HepG2 (cell line): ENCODE measurements around the gene NGEF. TPM values are rescaled to one million over a fixed set of nuclear protein-coding genes. Genes with fewer than 3 reads are reported as not detected.

Experiments
- ATAC-seq: fragments of 200-7000 bp; cut with Tn5 transposase; 3 replicates; pipeline ENCODE4 v1.9.1; 2020; ENCODE audit warnings: mild to moderate bottlenecking, moderate library complexity
- BruUV-seq: library from RNA; stranded (reverse); fragments of 400-500 nt; replicated peaks from 2 replicates; lab custom pipeline; 2021; lab: Mats Ljungman, UMichigan
- CTCF ChIA-PET: fragments of 300-600 bp; formaldehyde crosslinking; extraction: SDS; loops from one replicate; lab custom pipeline; 2021; ENCODE audit warnings: low total read pairs, inconsistent platforms, low intra/inter-chr PET ratio; lab: Yijun Ruan, JAX
- POLR2A ChIA-PET: fragments of 350-600 bp; sonication (Branson Sonifier 250); formaldehyde crosslinking; loops from one replicate; lab custom pipeline; 2020; ENCODE audit warnings: antibody characterized with exemption, inconsistent platforms; lab: Yijun Ruan, JAX
- DNase-seq: peaks from one replicate; pipeline ENCODE4 v3.0.0-alpha.2; 2015; ENCODE audit warnings: low spot score
- FAIRE-seq: peaks from 3 replicates; lab custom pipeline; 2011; peaks lifted over from hg19 to GRCh38; lab: Jason Lieb, UNC
- H2AFZ ChIP-seq: one replicate; pipeline ENCODE4 v1.6.1; 2011; ENCODE audit warnings: low read length, inconsistent platforms
- H3K27ac ChIP-seq: fragments of 300-600 bp; 3 replicates; pipeline ENCODE4 v1.8.0; 2011; ENCODE audit warnings: mixed run types, mild to moderate bottlenecking, mixed read lengths, low read length, inconsistent platforms; ENCODE audit not compliant: insufficient read depth; ENCODE audit errors: extremely low read length
- H3K27me3 ChIP-seq, 2 experiments: fragments of 200-600 bp in 1 of 2; 2 replicates in 1 of 2; 3 replicates in 1 of 2; pipeline versions ENCODE4 v1.6.0 to v1.8.0; 2011; ENCODE audit warnings: low read length in 2 of 2, mild to moderate bottlenecking in 2 of 2, moderate library complexity in 2 of 2, inconsistent platforms in 1 of 2; ENCODE audit not compliant: insufficient read depth in 2 of 2, control insufficient read depth in 1 of 2
- H3K36me3 ChIP-seq, 2 experiments: fragments of 200-600 bp in 1 of 2; replicated peaks in 1 of 2; 2 replicates in 1 of 2; 3 replicates in 1 of 2; pipeline versions ENCODE4 v1.5.1 to v1.8.0; 2011; ENCODE audit warnings: low read length in 2 of 2, inconsistent platforms in 1 of 2; ENCODE audit not compliant: insufficient read depth in 2 of 2, control insufficient read depth in 1 of 2
- H3K4me1 ChIP-seq: 2 replicates; pipeline ENCODE4 v1.5.1; 2012; ENCODE audit warnings: low read length, inconsistent platforms; ENCODE audit not compliant: insufficient read depth
- H3K4me2 ChIP-seq: 2 replicates; pipeline ENCODE4 v1.6.0; 2011; ENCODE audit warnings: low read depth, low read length, inconsistent platforms
- H3K4me3 ChIP-seq, 3 experiments: fragments of 200-600 bp in 1 of 3; sonication (generic), shearing (Covaris generic) in 1 of 3; replicated peaks in 1 of 3; 2 replicates each; pipeline ENCODE4 v1.5.1; 2011 to 2016; ENCODE audit warnings: low read length in 3 of 3, inconsistent platforms in 2 of 3, low read depth in 2 of 3, mild to moderate bottlenecking in 2 of 3, control low read depth in 1 of 3, mixed read lengths in 1 of 3; ENCODE audit not compliant: insufficient read depth in 1 of 3
- H3K79me2 ChIP-seq: one replicate; pipeline ENCODE4 v1.6.1; 2011; ENCODE audit warnings: low read length, inconsistent platforms; ENCODE audit not compliant: insufficient read depth
- H3K9ac ChIP-seq: 2 replicates; pipeline ENCODE4 v1.6.0; 2011; ENCODE audit warnings: mild to moderate bottlenecking, low read depth, low read length, inconsistent platforms; ENCODE audit not compliant: insufficient read depth
- H3K9me3 ChIP-seq: 2 replicates; pipeline ENCODE4 v1.5.1; 2012; ENCODE audit warnings: mild to moderate bottlenecking, low read length
- H4K20me1 ChIP-seq: 2 replicates; pipeline ENCODE4 v1.6.0; 2011; ENCODE audit warnings: inconsistent platforms, mild to moderate bottlenecking, low read length, moderate library complexity; ENCODE audit not compliant: insufficient read depth
- ADNP ChIP-seq: sonication (generic); formaldehyde crosslinking; IDR thresholded peaks from 2 replicates; pipeline ENCODE4 v1.4.0; 2020; ENCODE audit warnings: missing genetic modification reagents
- CBFB ChIP-seq: sonication (generic); formaldehyde crosslinking; IDR thresholded peaks from 2 replicates; pipeline ENCODE4 v1.4.0; 2020; ENCODE audit warnings: missing genetic modification reagents
- CEBPB ChIP-seq: IDR thresholded peaks from 2 replicates; pipeline ENCODE4 v1.6.1; 2011; ENCODE audit warnings: low read depth, low read length, improper control_type of control experiment, borderline replicate concordance
- ETV5 ChIP-seq: IDR thresholded peaks from 2 replicates; pipeline ENCODE4 v1.6.1; 2018; ENCODE audit warnings: missing biosample characterization, missing genetic modification reagents, inconsistent platforms, borderline replicate concordance
- FOSL2 ChIP-seq: sonication (generic); formaldehyde crosslinking; IDR thresholded peaks from 2 replicates; pipeline ENCODE4 v1.4.0; 2020; ENCODE audit warnings: missing genetic modification reagents
- HMG20B ChIP-seq: conservative IDR thresholded peaks from 2 replicates; pipeline ENCODE4 v1.6.1; 2016; ENCODE audit warnings: missing genetic modification reagents, missing compliant biosample characterization
- HNRNPLL ChIP-seq: fragments of 200-400 bp; formaldehyde crosslinking; IDR thresholded peaks from 2 replicates; pipeline ENCODE4 v1.6.1; 2017; ENCODE audit warnings: mild to moderate bottlenecking, low read depth, low read length; ENCODE audit not compliant: poor library complexity, severe bottlenecking
- SP1 ChIP-seq, 2 experiments: fragments of 450-650 bp in 1 of 2; sonication (generic) in 1 of 2; formaldehyde crosslinking in 1 of 2; IDR thresholded peaks; 2 replicates each; pipeline versions ENCODE4 v1.4.0 to v1.6.1; 2016 to 2020; ENCODE audit warnings: missing genetic modification reagents in 1 of 2
- ZBTB38 ChIP-seq: sonication (generic); formaldehyde crosslinking; IDR thresholded peaks from 2 replicates; pipeline ENCODE4 v1.5.1; 2020; ENCODE audit warnings: mild to moderate bottlenecking, missing genetic modification reagents
- ZNF207 ChIP-seq: fragments of 450-650 bp; IDR thresholded peaks from 2 replicates; pipeline ENCODE4 v1.6.1; 2016; ENCODE audit warnings: antibody characterized with exemption, borderline replicate concordance
- ZNF678 ChIP-seq: sonication (generic); formaldehyde crosslinking; IDR thresholded peaks from 2 replicates; pipeline ENCODE4 v1.4.0; 2020; ENCODE audit warnings: mild to moderate bottlenecking, missing genetic modification reagents
- WGBS: methylation state at CpG from one replicate; pipeline ENCODE4 v1.1.6; 2017; ENCODE audit warnings: low lambda C conversion rate; 5-methylcytosine and 5-hydroxymethylcytosine counted together
- in situ Hi-C: cut with HindIII; loops from 2 replicates; pipeline ENCODE4 v1.10.0; 2017; ENCODE audit warnings: low pct_unique_long_range_greater_than_20kb; ENCODE audit not compliant: extremely low pct_ligation_motif_present
- intact Hi-C: fragments of 100-400 bp; cut with micrococcal nuclease; formaldehyde crosslinking; loops from one replicate; pipeline ENCODE4 v1.10.0; 2022; ENCODE audit not compliant: unreplicated experiment
- polyA plus RNA-seq, 8 experiments: library from polyadenylated mRNA; depleted of rRNA in 3 of 8; stranded (reverse) in 7 of 8; unstranded in 1 of 8; fragments of >200 nt; fragmentation: Illumina TruSeq in 4 of 8; extraction: Trizol in 4 of 8; gene quantifications; 2 replicates each; pipeline versions ENCODE4 v1.2.1 to v1.2.3, GENCODE V29; 2011 to 2016; ENCODE audit warnings: low read depth in 4 of 8, missing spikeins in 1 of 8, mixed read lengths in 1 of 8; ENCODE audit not compliant: insufficient read depth in 1 of 8
- total RNA-seq, 5 experiments: library from RNA; depleted of rRNA; stranded (reverse); fragments of >200 nt; fragmentation: Illumina TruSeq; extraction: Trizol; gene quantifications; 2 replicates each; pipeline ENCODE4 v1.2.3, GENCODE V29; 2016; ENCODE audit warnings: low read depth in 1 of 5
- TF ChIP-seq, protein P1 (sequence below): sonication (generic); formaldehyde crosslinking; IDR thresholded peaks from 2 replicates; pipeline ENCODE4 v1.4.0; 2020; ENCODE audit warnings: mild to moderate bottlenecking, missing genetic modification reagents
- TF ChIP-seq, protein P2 (sequence below): sonication (generic); formaldehyde crosslinking; IDR thresholded peaks from 2 replicates; pipeline ENCODE4 v1.5.1; 2020; ENCODE audit warnings: mild to moderate bottlenecking, missing genetic modification reagents, moderate library complexity
- TF ChIP-seq, protein P3 (sequence below): sonication (generic); formaldehyde crosslinking; IDR thresholded peaks from 2 replicates; pipeline ENCODE4 v1.4.0; 2020; ENCODE audit warnings: missing genetic modification reagents, borderline replicate concordance

Gene NGEF
- total and polyA plus RNA-seq, 2 of the 13 experiments (the other 11 are each of a cell fraction or from before 2014, with no cell fraction given), result 14.4 to 36.9 TPM

DNA sequence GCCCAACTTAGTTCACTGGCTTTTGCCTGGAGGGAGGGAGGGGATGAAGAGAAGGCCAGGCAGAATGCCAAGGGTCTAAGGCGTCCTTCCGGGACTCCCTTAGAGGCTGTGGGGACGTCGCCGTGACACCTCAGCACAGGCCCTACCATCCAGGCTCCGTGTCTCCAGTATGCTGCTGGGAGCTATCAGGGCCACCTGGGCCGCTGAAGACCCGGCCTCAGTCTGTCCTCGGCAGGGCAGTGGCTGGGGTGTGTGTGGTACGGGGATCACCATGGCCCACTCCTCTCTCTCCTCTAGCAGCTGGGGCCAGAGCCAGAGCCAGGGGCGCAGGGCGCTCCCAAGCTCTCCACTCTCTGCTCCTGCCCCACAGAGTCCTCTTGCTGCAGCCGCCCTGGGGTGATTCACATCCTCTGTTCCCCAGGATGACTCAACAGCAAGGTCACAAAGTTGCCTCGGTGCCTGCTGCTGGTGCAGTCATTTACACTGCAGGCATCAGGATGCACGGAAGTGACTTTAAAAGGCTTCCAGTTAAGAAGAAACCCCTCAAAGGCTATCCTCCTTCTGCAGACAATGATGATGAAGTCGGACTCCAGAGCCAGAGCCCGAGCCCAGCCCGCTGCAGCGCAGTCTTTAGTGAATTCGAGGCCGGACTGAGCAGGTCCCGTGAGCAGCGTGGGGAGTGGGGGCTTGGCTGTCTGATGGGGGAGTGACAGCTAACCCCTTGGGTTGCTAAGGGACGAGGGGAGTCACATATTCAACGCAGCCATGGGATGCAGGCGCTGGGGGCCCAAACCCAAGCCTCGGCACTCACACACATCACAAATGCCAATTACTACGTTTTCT lies 111.1 kb downstream of the NGEF start:
- peaks cover 2 to 4% of the 10 kb centered on the region in 2 experiments; a peak in 3 of 5 replicates for H3K36me3 ChIP-seq
- CTCF ChIA-PET, result no interaction called here
- no peaks in the 10 kb centered on the region for H4K20me1 ChIP-seq
- DNase-seq (peak; percentile 60), FAIRE-seq (no peak), ATAC-seq (peak; percentile 84)
- peaks cover 2% of the 10 kb centered on the region for H3K4me1 ChIP-seq
- WGBS, result 83% methylated on average over 19 of the region's 28 CpGs
- no peak overlapping the region for H3K4me3 ChIP-seq
- POLR2A ChIA-PET, result interaction anchor here (0.5 kb wide), 1 partner anchor 111 kb away, joined by 3 read pairs; the partner anchor contains the start of gene NGEF
- in situ Hi-C loops (no loop called here), intact Hi-C loops (no loop called here)
- H3K9ac ChIP-seq, result no peak overlapping the region
- BruUV-seq, result no TSS peak
- no peak overlapping the region for H3K4me2 ChIP-seq
- no peak overlapping the region for H2AFZ ChIP-seq
- no peak overlapping the region for H3K27ac ChIP-seq
- no peaks in the 10 kb centered on the region for H3K27me3 ChIP-seq
- H3K9me3 ChIP-seq, result no peaks in the 10 kb centered on the region
- H3K79me2 ChIP-seq, result no peaks in the 10 kb centered on the region
- TF ChIP-seq ZNF207, result no peak
- no peak for TF ChIP-seq ZNF678 (CRISPR knock-in tag)
- 0 out of 2 replicates have a peak, but pooled peaks have one; percentile 9 for TF ChIP-seq CEBPB
- no peak for TF ChIP-seq HMG20B
- no peak for TF ChIP-seq CBFB
- TF ChIP-seq, protein P1, sequence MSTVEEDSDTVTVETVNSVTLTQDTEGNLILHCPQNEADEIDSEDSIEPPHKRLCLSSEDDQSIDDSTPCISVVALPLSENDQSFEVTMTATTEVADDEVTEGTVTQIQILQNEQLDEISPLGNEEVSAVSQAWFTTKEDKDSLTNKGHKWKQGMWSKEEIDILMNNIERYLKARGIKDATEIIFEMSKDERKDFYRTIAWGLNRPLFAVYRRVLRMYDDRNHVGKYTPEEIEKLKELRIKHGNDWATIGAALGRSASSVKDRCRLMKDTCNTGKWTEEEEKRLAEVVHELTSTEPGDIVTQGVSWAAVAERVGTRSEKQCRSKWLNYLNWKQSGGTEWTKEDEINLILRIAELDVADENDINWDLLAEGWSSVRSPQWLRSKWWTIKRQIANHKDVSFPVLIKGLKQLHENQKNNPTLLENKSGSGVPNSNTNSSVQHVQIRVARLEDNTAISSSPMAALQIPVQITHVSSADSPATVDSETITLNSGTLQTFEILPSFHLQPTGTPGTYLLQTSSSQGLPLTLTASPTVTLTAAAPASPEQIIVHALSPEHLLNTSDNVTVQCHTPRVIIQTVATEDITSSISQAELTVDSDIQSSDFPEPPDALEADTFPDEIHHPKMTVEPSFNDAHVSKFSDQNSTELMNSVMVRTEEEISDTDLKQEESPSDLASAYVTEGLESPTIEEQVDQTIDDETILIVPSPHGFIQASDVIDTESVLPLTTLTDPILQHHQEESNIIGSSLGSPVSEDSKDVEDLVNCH, result no peak
- TF ChIP-seq, protein P2, sequence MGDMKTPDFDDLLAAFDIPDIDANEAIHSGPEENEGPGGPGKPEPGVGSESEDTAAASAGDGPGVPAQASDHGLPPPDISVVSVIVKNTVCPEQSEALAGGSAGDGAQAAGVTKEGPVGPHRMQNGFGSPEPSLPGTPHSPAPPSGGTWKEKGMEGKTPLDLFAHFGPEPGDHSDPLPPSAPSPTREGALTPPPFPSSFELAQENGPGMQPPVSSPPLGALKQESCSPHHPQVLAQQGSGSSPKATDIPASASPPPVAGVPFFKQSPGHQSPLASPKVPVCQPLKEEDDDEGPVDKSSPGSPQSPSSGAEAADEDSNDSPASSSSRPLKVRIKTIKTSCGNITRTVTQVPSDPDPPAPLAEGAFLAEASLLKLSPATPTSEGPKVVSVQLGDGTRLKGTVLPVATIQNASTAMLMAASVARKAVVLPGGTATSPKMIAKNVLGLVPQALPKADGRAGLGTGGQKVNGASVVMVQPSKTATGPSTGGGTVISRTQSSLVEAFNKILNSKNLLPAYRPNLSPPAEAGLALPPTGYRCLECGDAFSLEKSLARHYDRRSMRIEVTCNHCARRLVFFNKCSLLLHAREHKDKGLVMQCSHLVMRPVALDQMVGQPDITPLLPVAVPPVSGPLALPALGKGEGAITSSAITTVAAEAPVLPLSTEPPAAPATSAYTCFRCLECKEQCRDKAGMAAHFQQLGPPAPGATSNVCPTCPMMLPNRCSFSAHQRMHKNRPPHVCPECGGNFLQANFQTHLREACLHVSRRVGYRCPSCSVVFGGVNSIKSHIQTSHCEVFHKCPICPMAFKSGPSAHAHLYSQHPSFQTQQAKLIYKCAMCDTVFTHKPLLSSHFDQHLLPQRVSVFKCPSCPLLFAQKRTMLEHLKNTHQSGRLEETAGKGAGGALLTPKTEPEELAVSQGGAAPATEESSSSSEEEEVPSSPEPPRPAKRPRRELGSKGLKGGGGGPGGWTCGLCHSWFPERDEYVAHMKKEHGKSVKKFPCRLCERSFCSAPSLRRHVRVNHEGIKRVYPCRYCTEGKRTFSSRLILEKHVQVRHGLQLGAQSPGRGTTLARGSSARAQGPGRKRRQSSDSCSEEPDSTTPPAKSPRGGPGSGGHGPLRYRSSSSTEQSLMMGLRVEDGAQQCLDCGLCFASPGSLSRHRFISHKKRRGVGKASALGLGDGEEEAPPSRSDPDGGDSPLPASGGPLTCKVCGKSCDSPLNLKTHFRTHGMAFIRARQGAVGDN (CRISPR knock-in tag), result 0 out of 2 replicates have a peak, but pooled peaks have one; percentile 19
- no peak for TF ChIP-seq SP1 (IDR thresholded peaks at IDR 0.05)
- no peak for TF ChIP-seq SP1 (CRISPR knock-in tag; IDR thresholded peaks at IDR 0.05)
- no peak for TF ChIP-seq ADNP
- TF ChIP-seq, protein P3, sequence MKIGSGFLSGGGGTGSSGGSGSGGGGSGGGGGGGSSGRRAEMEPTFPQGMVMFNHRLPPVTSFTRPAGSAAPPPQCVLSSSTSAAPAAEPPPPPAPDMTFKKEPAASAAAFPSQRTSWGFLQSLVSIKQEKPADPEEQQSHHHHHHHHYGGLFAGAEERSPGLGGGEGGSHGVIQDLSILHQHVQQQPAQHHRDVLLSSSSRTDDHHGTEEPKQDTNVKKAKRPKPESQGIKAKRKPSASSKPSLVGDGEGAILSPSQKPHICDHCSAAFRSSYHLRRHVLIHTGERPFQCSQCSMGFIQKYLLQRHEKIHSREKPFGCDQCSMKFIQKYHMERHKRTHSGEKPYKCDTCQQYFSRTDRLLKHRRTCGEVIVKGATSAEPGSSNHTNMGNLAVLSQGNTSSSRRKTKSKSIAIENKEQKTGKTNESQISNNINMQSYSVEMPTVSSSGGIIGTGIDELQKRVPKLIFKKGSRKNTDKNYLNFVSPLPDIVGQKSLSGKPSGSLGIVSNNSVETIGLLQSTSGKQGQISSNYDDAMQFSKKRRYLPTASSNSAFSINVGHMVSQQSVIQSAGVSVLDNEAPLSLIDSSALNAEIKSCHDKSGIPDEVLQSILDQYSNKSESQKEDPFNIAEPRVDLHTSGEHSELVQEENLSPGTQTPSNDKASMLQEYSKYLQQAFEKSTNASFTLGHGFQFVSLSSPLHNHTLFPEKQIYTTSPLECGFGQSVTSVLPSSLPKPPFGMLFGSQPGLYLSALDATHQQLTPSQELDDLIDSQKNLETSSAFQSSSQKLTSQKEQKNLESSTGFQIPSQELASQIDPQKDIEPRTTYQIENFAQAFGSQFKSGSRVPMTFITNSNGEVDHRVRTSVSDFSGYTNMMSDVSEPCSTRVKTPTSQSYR, result no peak
- TF ChIP-seq FOSL2, result peak; percentile 92
- TF ChIP-seq ZBTB38 (CRISPR knock-in tag), result 0 out of 2 replicates have a peak, but pooled peaks have one; percentile 45
- peak; percentile 14 for TF ChIP-seq HNRNPLL
- peak; percentile 60; the same call in 1 of the 2 replicates for TF ChIP-seq ETV5 (CRISPR knock-in tag)
